GM06990 (cell line): ENCODE measurements around the gene SIRT2.
A peak's percentile ranks its signal among the peaks of the same experiment; 100 is the strongest.
"Not testable (repeated sequence)": the region's sequence is repeated elsewhere in the genome, so short reads cannot be mapped to it uniquely, and the experiment has no call there.

Source experiments
- DNase-seq: peaks from one replicate; pipeline ENCODE4 v3.0.0-alpha.2; 2011; ENCODE audit not compliant: insufficient read length; ENCODE audit errors: extremely low read depth
- H3K27me3 ChIP-seq: replicated peaks from 2 replicates; pipeline ENCODE4 v1.6.0; 2011; ENCODE audit warnings: low read length; ENCODE audit not compliant: control insufficient read depth, insufficient read depth
- H3K36me3 ChIP-seq: 2 replicates; pipeline ENCODE4 v1.5.1; 2011; ENCODE audit warnings: low read length; ENCODE audit not compliant: control insufficient read depth, insufficient read depth
- H3K4me3 ChIP-seq: replicated peaks from 2 replicates; pipeline ENCODE4 v1.5.1; 2011; ENCODE audit warnings: low read depth, mild to moderate bottlenecking, control low read depth, low read length
- TF ChIP-seq, protein P1 (sequence below): IDR thresholded peaks from 2 replicates; pipeline ENCODE4 v1.5.1; 2011; ENCODE audit warnings: low read length, control low read depth, mild to moderate bottlenecking, inconsistent platforms; ENCODE audit not compliant: insufficient read depth, poor library complexity, severe bottlenecking

The SIRT2 gene

DNA sequence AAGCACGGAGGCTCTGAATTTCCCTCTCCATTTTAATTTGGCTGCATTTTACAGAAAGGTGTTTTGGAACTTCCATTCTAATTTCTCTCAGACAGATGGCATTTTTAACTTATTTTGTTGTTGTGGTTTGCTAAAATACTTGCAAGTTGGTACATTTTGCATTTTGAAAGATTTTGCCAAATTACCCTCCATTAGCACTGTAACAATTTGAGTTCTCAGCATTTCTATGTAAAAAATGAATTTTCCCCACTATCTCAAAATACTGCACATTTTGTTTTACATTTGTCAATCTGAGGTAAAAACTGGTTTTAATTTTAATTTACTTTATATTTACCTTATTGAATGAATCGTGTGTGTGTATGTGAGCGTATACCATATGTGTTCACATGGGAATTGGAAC lies 42.6 kb downstream of the SIRT2 start:
- H3K4me3 ChIP-seq: peak overlapping the region; percentile 14; the same call in 1 of the 2 replicates
- no peak for DNase-seq
- H3K27me3 ChIP-seq: no peaks in the 10 kb centered on the region
- no peaks in the 10 kb centered on the region for H3K36me3 ChIP-seq
- TF ChIP-seq, protein P1, sequence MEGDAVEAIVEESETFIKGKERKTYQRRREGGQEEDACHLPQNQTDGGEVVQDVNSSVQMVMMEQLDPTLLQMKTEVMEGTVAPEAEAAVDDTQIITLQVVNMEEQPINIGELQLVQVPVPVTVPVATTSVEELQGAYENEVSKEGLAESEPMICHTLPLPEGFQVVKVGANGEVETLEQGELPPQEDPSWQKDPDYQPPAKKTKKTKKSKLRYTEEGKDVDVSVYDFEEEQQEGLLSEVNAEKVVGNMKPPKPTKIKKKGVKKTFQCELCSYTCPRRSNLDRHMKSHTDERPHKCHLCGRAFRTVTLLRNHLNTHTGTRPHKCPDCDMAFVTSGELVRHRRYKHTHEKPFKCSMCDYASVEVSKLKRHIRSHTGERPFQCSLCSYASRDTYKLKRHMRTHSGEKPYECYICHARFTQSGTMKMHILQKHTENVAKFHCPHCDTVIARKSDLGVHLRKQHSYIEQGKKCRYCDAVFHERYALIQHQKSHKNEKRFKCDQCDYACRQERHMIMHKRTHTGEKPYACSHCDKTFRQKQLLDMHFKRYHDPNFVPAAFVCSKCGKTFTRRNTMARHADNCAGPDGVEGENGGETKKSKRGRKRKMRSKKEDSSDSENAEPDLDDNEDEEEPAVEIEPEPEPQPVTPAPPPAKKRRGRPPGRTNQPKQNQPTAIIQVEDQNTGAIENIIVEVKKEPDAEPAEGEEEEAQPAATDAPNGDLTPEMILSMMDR: no peak

DNA sequence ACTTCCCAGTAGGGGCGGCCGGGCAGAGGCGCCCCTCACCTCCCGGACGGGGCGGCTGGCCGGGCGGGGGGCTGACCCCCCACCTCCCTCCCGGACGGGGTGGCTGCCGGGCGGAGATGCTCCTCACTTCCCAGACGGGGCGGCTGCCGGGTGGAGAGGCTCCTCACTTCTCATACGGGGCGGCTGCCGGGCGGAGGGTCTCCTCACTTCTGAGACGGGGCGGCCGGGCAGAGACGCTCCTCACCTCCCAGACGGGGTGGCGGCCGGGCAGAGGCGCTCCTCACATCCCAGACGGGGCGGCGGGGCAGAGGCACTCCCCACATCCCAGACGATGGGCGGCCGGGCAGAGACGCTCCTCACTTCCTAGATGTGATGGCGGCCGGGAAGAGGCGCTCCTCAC lies 43.7 kb downstream of the SIRT2 start:
- not testable (repeated sequence) for H3K36me3 ChIP-seq, H3K27me3 ChIP-seq, DNase-seq, H3K4me3 ChIP-seq

DNA sequence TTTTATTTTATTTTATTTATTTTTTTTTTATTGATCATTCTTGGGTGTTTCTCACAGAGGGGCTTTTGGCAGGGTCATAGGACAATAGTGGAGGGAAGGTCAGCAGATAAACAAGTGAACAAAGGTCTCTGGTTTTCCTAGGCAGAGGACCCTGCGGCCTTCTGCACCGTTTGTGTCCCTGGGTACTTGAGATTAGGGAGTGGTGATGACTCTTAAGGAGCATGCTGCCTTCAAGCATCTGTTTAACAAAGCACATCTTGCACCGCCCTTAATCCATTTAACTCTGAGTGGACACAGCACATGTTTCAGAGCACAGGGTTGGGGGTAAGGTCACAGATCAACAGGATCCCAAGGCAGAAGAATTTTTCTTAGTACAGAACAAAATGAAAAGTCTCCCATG lies 44.5 kb downstream of the SIRT2 start:
- not testable (repeated sequence) for H3K36me3 ChIP-seq, H3K27me3 ChIP-seq, DNase-seq, H3K4me3 ChIP-seq

DNA sequence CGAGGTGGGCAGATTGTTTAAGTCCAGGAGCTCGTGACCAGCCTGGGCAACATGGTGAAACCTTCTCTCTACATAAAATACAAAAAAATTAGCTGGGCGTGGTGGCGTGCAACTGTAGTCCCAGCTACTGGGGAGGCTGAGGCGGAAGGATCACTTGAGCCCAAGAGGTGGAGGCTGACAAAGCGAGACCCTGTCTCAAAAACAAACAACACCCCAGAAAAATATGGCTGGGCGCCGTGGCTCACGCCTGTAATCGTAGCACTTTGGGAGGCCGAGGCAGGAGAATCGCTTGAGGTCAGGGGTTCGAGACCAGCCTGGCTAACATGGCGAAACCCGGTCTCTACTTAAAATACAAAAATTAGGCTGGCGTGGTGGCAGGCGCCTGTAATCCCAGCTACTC lies 46.2 kb downstream of the SIRT2 start:
- TF ChIP-seq, protein P1: no peak
- Histone ChIP-seq H3K4me3 (peak overlapping the region; percentile 89), H3K27me3 (no peaks in the 10 kb centered on the region), H3K36me3 (no peaks in the 10 kb centered on the region)
- DNase-seq: no peak

DNA sequence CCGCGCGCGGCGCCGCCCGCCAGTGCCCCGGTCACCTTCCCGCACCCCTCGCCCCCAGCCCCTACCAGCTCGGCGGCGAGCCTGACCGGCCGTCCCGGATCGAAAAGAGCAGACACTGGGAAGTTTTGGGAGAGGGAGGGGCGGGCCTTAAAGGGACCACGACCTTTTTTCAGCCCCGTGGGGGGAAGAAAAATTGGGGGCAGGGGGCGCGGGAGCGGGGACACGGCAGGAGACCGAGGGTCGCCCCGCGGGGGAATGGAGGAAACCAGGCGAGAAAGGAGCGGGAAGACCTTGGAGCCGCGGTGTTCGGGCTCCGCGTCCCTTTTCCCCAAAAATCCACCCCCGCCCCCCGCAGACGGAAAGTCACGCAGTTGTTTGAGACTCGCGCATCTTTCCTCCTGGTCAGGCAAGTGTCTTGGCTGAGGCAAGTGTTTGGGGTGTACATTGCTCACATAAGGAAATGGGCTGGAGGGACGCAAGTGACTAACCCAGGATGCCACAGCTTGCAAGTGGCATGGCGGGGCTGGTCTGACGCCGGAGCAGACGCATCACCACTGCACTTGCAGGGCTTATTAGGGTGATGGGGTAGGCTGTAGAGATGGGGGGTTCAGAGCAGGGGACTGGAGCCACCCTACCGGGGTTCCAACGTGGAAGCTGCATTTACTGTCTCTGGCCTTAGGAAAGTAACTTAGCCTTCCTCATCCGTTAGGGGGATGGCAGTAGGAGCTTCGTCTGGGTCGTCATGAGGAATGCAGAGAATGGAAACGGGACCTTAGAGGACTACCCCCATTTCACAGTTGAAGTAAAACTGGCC lies 47.0 kb downstream of the SIRT2 start:
- Histone ChIP-seq H3K27me3 (no peaks in the 10 kb centered on the region), H3K4me3 (peak overlapping the region; percentile 89), H3K36me3 (peaks cover 4% of the 10 kb centered on the region)
- TF ChIP-seq, protein P1: no peak
- DNase-seq: peak; percentile 72

DNA sequence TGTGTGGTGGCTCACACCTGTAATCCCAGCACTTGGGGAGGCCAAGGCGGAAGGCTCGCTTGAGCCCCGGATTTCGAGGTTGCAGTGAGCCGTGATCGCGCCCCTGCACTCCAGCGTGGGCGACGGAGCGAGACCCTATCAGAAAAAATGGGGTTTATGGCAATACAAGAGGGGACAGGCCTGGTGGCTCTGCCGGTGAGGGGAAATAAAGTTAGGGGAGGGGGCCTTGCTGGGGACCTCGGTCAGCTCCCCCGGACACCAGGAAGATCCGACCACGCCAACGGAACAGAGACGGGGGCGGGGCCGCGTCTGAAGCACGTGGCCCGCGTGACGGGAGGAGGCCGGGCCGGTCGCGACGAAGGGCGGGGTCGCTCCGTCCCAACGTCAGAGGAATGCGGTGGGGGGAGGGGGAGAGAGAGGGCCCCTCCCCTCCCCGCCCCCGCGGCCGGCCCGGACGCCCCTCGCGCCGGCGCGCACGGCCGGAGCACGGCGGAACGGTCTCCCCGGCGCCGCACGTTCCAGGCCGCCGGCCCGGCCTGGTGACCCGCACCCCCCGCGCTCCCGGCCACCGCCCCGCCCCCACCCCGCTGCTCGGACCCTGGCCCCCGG lies 47.7 kb downstream of the SIRT2 start:
- H3K27me3 ChIP-seq: no peaks in the 10 kb centered on the region
- DNase-seq: peak; percentile 94
- peaks cover 11% of the 10 kb centered on the region for H3K36me3 ChIP-seq
- TF ChIP-seq, protein P1: no peak
- H3K4me3 ChIP-seq: peak overlapping the region; percentile 89
